ENCODE data around the gene PNPO. TPM values are rescaled to one million over a fixed set of nuclear protein-coding genes. Genes with fewer than 3 reads are reported as not detected.

Gene PNPO
- total RNA-seq, 1 donor from 2014 or later, result 7.1 TPM

- Mint-ChIP-seq H3K27me3 (ENCODE audit: low read depth) (peaks cover 2% of the 10 kb centered on the region), H3K36me3 (ENCODE audit: low read depth) (no peaks in the 10 kb centered on the region), H3K4me1 (peaks cover 22% of the 10 kb centered on the region), H3K4me3 (peak overlapping the region; percentile 11), H3K27ac (ENCODE audit: unreplicated experiment) (no peak overlapping the region), H3K9me3 (no peaks in the 10 kb centered on the region)
- DNase-seq (ENCODE audit: low read depth, low spot score), result peak; percentile 58
- TF ChIP-seq, protein P1, sequence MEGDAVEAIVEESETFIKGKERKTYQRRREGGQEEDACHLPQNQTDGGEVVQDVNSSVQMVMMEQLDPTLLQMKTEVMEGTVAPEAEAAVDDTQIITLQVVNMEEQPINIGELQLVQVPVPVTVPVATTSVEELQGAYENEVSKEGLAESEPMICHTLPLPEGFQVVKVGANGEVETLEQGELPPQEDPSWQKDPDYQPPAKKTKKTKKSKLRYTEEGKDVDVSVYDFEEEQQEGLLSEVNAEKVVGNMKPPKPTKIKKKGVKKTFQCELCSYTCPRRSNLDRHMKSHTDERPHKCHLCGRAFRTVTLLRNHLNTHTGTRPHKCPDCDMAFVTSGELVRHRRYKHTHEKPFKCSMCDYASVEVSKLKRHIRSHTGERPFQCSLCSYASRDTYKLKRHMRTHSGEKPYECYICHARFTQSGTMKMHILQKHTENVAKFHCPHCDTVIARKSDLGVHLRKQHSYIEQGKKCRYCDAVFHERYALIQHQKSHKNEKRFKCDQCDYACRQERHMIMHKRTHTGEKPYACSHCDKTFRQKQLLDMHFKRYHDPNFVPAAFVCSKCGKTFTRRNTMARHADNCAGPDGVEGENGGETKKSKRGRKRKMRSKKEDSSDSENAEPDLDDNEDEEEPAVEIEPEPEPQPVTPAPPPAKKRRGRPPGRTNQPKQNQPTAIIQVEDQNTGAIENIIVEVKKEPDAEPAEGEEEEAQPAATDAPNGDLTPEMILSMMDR (conservative IDR thresholded peaks at IDR 0.05), result peak; percentile 89
Measured at GRCh38 chr17:47946929-47947397, 5.6 kb downstream of the PNPO start.

DNA sequence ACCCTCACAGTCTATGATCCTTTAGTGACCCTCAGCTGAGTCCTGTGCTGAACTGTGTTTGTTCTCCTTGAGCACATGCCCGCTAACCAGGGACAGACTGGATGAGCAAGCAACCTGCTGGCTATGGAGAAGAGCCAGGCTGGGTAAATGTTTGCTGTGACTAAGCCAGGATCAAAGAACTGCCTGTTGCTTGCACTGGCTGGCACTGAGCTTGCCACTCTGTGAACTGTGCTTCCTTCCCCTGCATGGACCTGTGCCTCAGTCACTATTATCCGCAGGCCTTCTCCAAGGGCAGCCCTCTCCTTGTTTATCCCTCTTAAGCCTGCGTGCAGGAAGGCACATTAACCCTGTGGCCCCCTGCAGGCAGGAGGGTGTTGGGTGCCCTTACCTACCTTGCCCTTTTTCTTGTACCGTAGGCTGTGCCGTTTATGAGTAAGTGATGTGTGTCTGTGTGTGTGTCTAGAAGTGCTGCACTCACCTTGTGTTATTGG lies 7.4 kb downstream of the PNPO start:
- H3K4me1 Mint-ChIP-seq, result peaks cover 19% of the 10 kb centered on the region
- TF ChIP-seq, protein P1 (conservative IDR thresholded peaks at IDR 0.05), result no peak
- no peak overlapping the region for H3K4me3 Mint-ChIP-seq
- no peaks in the 10 kb centered on the region for H3K27me3 Mint-ChIP-seq (ENCODE audit: low read depth)
- H3K9me3 Mint-ChIP-seq, result no peaks in the 10 kb centered on the region
- H3K36me3 Mint-ChIP-seq (ENCODE audit: low read depth), result no peaks in the 10 kb centered on the region
- no peak for DNase-seq (ENCODE audit: low read depth, low spot score)
- no peak overlapping the region for H3K27ac Mint-ChIP-seq (ENCODE audit: unreplicated experiment)

- no peaks in the 10 kb centered on the region for H3K27me3 Mint-ChIP-seq (ENCODE audit: low read depth)
- H3K36me3 Mint-ChIP-seq (ENCODE audit: low read depth), result no peaks in the 10 kb centered on the region
- peak overlapping the region; percentile 65 for H3K27ac Mint-ChIP-seq (ENCODE audit: unreplicated experiment)
- H3K4me1 Mint-ChIP-seq, result peaks cover 19% of the 10 kb centered on the region
- H3K4me3 Mint-ChIP-seq, result no peak overlapping the region
- no peaks in the 10 kb centered on the region for H3K9me3 Mint-ChIP-seq
- TF ChIP-seq, protein P1 (conservative IDR thresholded peaks at IDR 0.05), result peak; percentile 96
- peak; percentile 97 for DNase-seq (ENCODE audit: low read depth, low spot score)
Measured at GRCh38 chr17:47949197-47949759, 7.9 kb downstream of the PNPO start.

- no peak overlapping the region for H3K27ac Mint-ChIP-seq (ENCODE audit: unreplicated experiment)
- H3K36me3 Mint-ChIP-seq (ENCODE audit: low read depth), result no peaks in the 10 kb centered on the region
- no peak overlapping the region for H3K4me3 Mint-ChIP-seq
- no peak for DNase-seq (ENCODE audit: low read depth, low spot score)
- H3K27me3 Mint-ChIP-seq (ENCODE audit: low read depth), result no peaks in the 10 kb centered on the region
- no peaks in the 10 kb centered on the region for H3K9me3 Mint-ChIP-seq
- TF ChIP-seq, protein P1 (conservative IDR thresholded peaks at IDR 0.05), result no peak
- peaks cover 19% of the 10 kb centered on the region for H3K4me1 Mint-ChIP-seq
Measured at GRCh38 chr17:47949946-47950345, 8.6 kb downstream of the PNPO start.

GRCh38 chr17:47950448-47950847 lies 9.1 kb downstream of the PNPO start:
- H3K27me3 Mint-ChIP-seq (ENCODE audit: low read depth), result no peaks in the 10 kb centered on the region
- H3K9me3 Mint-ChIP-seq, result no peaks in the 10 kb centered on the region
- no peak for DNase-seq (ENCODE audit: low read depth, low spot score)
- no peaks in the 10 kb centered on the region for H3K36me3 Mint-ChIP-seq (ENCODE audit: low read depth)
- H3K4me3 Mint-ChIP-seq, result no peak overlapping the region
- peaks cover 19% of the 10 kb centered on the region for H3K4me1 Mint-ChIP-seq
- TF ChIP-seq, protein P1 (conservative IDR thresholded peaks at IDR 0.05), result no peak
- no peak overlapping the region for H3K27ac Mint-ChIP-seq (ENCODE audit: unreplicated experiment)

Data from neural crest cell (in vitro differentiated cells).